HG03060 (cell line): ENCODE results near the gene COL15A1.
"Not testable (repeated sequence)": the region's sequence is repeated elsewhere in the genome, so short reads cannot be mapped to it uniquely, and the experiment has no call there.

Source experiments
- ATAC-seq: cut with Tn5 transposase; IDR thresholded peaks from one replicate; pipeline ENCODE4 v1.9.1; 2021; ENCODE audit warnings: low read depth, moderate number of reproducible peaks; ENCODE audit not compliant: unreplicated experiment

The COL15A1 gene

GRCh38 chr9:99099806-99100585 is 156.3 kb downstream of the COL15A1 start:
- ATAC-seq: not testable (repeated sequence)

- no peak for ATAC-seq
Observed at GRCh38 chr9:99101271-99101670, 157.6 kb downstream of the COL15A1 start.

- no peak for ATAC-seq
Observed at GRCh38 chr9:99101812-99102211, 158.1 kb downstream of the COL15A1 start.

GRCh38 chr9:99103054-99103895 is 159.6 kb downstream of the COL15A1 start:
- no peak for ATAC-seq

GRCh38 chr9:99103901-99104458 is 160.3 kb downstream of the COL15A1 start:
- ATAC-seq: no peak

- ATAC-seq: peak; percentile 53
Observed at GRCh38 chr9:99104459-99105151, 160.9 kb downstream of the COL15A1 start, which contains the start of gene TGFBR1. Gene TGFBR1 (plus strand): TSS chr9:99105113. CDS start chr9:99105206, 93 bp downstream.

GRCh38 chr9:99105152-99106043 is 161.7 kb downstream of the COL15A1 start:
- peak; percentile 30 for ATAC-seq

GRCh38 chr9:99106044-99106375 is 162.3 kb downstream of the COL15A1 start:
- no peak for ATAC-seq

- no peak for ATAC-seq
Observed at GRCh38 chr9:99107421-99107820, 163.7 kb downstream of the COL15A1 start.

- ATAC-seq: no peak
Observed at GRCh38 chr9:99108131-99108530, 164.4 kb downstream of the COL15A1 start.

GRCh38 chr9:99109522-99109921 is 165.8 kb downstream of the COL15A1 start:
- ATAC-seq: no peak

GRCh38 chr9:99112750-99113413 is 169.2 kb downstream of the COL15A1 start:
- no peak for ATAC-seq

GRCh38 chr9:99113414-99114048 is 169.8 kb downstream of the COL15A1 start:
- no peak for ATAC-seq

GRCh38 chr9:99114049-99114440 is 170.3 kb downstream of the COL15A1 start:
- ATAC-seq: no peak

- ATAC-seq: no peak
Observed at GRCh38 chr9:99114846-99115500, 171.3 kb downstream of the COL15A1 start.

GRCh38 chr9:99116003-99116411 is 172.3 kb downstream of the COL15A1 start:
- no peak for ATAC-seq

- ATAC-seq: peak; percentile 81
Observed at GRCh38 chr9:99118782-99119466, 175.2 kb downstream of the COL15A1 start.
